A172 (cell line): Measurements from ENCODE around the gene IL6R. TPM values are rescaled to one million over a fixed set of nuclear protein-coding genes. Genes with fewer than 3 reads are reported as not detected.
A peak's percentile ranks its signal among the peaks of the same experiment; 100 is the strongest.

Experiments
- DNase-seq: peaks from one replicate; pipeline ENCODE4 v3.0.0-alpha.2; 2015; ENCODE audit warnings: low spot score
- total RNA-seq: library from RNA; depleted of rRNA; stranded (reverse); fragments of >200 nt; shearing (Covaris generic); gene quantifications from 2 replicates; pipeline ENCODE4 v1.2.3, GENCODE V29; 2014

Gene IL6R
- total RNA-seq, 1 experiment from 2014 or later = 2.4 TPM

GRCh38 chr1:154425172-154425571, 20.0 kb downstream of the IL6R start:
- DNase-seq = peak; percentile 41

DNA sequence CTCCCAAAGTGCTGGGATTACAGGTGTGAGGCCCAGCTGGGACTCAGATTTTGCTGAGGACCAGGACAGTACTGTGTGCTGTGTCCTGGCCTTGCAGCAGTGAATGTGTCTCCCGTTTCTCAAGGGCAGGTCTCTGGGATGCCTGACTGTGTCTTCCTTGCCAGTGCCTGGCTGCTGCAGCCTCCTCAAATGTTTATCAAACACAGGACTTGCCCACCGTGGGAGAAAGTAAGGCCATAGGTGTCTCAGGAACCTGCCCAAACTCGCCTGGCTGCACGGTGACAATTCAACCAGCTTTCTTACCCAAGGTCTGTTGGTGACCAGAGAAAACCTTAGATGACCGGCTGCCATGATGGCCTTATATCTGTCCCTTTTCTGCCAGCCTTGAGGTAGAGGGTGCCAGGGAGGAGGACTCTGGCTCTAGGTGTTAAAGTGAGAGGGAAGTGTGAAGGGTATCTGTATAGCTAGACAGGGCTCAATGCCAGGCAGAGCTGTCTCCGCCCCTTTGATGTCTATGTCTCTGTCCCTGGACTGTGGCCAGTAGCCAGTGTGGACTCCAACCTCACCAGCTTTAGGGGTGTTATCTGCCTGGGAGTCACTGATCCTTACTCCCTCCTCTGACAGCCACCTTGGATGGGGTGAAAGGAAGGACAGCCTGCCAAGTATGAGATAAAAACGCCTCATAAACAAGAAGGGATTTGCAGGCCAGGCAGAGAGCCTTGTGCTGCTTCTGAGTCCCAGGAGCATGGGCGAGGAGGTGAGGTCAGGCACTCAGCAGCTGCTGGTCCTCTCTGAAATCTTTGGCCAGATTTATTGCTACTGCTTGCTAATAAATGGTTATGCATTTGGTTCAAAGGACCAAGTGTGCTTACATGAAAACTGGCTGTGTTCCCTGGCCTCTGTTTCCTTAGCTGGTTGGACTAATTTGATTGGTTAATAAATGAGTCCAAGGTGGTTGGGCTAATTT, 22.3 kb downstream of the IL6R start:
- DNase-seq = peak; percentile 87

- DNase-seq = no peak
These were observed 24.0 kb downstream of the IL6R start for GRCh38 chr1:154429118-154429517.

- DNase-seq = no peak
These were observed 24.9 kb downstream of the IL6R start for GRCh38 chr1:154429841-154430611.

- no peak for DNase-seq
These were observed 25.8 kb downstream of the IL6R start for GRCh38 chr1:154430903-154431302.

DNA sequence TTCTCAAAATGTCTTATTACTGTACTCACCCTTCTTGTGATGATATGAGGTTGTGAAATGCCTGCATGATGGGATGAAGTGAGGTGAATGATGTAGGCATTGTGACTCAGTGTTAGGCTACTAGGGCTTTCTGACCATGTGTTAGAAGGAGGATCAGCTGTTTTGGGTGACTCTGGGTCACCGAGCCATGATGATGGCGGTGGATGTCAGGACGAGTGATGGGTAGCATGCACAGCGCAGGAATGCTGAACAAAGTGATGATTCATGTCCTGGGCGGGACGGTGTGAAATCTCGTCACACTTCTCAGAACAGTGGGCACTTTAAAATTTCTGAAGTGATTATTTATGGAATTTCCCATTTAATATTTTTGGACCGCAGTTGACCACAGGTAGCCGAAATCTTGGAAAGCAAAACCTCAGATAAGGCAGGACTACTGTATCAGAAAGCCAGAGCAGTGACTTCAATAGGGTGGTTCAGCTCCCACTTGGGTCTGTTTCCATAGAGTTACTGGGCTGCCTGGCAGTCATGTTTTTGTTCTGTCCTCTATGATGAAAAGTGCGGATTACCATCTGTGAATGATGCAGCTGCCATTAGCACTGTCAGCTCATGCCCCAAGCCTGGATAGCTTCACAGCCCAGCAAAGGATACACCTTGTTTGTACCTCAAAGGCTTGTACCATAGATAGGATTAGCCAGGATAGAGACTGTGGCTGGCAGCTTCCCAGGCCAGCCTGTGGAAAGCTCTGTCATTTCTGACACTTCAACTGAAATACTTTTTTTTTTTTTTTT, 26.6 kb downstream of the IL6R start:
- peak; percentile 100 for DNase-seq

- peak; percentile 86 for DNase-seq
These were observed 28.1 kb downstream of the IL6R start for GRCh38 chr1:154433161-154433764.

GRCh38 chr1:154434346-154435085, 29.4 kb downstream of the IL6R start:
- peak; percentile 60 for DNase-seq

DNA sequence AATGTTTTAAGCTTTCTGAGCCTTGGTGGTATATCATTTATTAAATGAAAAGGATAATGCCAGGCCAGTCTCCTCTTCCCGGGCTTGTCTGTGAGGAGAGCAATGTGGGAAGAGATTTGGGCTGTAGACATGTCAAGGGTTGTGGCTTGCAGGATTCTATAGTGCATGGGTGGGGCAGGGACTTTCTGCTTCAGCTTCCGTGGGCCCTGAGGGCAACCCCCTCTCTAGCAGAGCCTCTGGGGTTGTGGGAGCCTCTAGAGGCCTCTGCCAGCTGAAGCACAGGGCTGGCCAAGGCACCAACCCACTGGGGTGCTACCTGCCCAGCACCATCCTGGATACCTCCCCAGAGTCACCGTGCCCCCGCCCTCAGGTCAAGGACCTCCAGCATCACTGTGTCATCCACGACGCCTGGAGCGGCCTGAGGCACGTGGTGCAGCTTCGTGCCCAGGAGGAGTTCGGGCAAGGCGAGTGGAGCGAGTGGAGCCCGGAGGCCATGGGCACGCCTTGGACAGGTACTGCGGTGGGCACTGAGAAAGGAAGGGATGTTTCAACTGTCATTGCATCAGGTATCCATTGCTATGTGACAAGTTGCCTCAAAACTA, 30.6 kb downstream of the IL6R start:
- no peak for DNase-seq

DNA sequence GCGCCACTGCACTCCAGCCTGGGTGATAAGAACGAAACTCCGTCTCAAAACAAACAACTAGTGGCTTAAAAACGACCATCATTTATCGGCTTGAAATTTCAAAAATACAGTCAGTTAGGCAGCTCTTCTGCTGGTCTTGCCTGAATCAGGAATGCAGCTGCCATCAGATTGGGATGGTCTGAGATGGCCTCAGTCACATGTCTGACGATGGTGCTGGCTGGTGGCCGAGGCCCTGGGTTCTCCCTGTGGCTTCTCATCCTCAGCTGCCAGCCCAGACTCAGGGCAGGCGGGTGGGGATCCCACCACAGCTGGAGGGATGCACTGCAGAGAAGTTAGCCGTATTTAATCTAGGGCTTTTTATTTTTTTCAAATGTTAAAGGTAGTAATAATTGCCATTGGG, 31.3 kb downstream of the IL6R start:
- no peak for DNase-seq

- no peak for DNase-seq
These were observed 35.1 kb downstream of the IL6R start for GRCh38 chr1:154440036-154440804.

GRCh38 chr1:154441241-154441888, 36.2 kb downstream of the IL6R start:
- DNase-seq = no peak

DNA sequence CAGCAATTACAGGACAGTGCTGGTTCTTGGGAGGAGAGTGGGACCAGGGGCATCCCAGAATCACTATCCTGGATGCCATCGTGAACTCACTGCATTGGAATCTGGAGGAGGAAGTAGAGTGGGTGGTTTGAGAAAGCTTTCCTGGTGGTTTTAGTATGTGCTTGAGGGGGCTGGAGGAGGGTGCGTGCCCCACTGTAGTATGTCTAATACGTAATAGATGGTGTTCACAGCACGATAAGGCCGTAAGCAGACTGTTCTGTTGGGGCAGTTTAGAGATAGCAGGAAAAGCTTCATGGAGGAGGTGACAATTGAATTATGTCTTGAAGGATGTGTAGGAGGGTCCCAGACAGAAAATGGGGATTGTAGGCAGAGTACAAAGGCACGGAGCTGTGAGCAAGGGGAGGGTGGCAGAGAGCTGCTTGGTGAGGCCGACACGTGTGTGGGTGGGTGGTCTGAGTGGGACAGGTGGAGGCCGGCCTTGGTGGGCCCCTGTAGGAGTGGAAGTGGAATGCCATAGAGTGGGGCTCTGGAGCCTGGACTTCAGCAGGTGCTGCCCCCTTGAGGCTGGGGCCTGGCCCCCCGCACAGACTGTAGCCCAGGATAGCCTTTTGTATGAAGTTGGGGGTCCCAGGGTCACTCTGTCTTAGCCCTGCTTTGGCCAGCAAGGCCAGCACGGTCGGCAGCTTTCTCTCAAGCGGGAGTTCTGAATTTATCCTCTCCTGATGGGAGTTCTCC, 37.0 kb downstream of the IL6R start:
- peak; percentile 83 for DNase-seq

- no peak for DNase-seq
These were observed 38.3 kb downstream of the IL6R start for GRCh38 chr1:154443274-154444013.

GRCh38 chr1:154445040-154445472, 39.9 kb downstream of the IL6R start:
- DNase-seq = peak; percentile 88

- peak; percentile 90 for DNase-seq
These were observed 41.1 kb downstream of the IL6R start for GRCh38 chr1:154446292-154446691.

- DNase-seq = no peak
These were observed 41.6 kb downstream of the IL6R start for GRCh38 chr1:154446789-154447188.
